H1 (cell line): ENCODE results near the gene CKS1B. TPM values are rescaled to one million over a fixed set of nuclear protein-coding genes. Genes with fewer than 3 reads are reported as not detected.

Experiments used
- CTCF ChIA-PET: fragments of 300-600 bp; sonication (Branson Sonifier 250); formaldehyde crosslinking; loops from one replicate; lab custom pipeline; 2021; ENCODE audit not compliant: partially characterized antibody; lab: Charles Lee
- POLR2A ChIA-PET: fragments of 300-600 bp; sonication (Branson Sonifier 250); formaldehyde crosslinking; loops from one replicate; lab custom pipeline; 2021; ENCODE audit warnings: inconsistent platforms; ENCODE audit not compliant: partially characterized antibody; lab: Charles Lee
- DNase-seq, 2 experiments: peaks; one replicate each; pipeline versions ENCODE4 v3.0.0 to v3.0.0-alpha.2; 2010 to 2022; ENCODE audit warnings: low spot score in 2 of 2, low read depth in 1 of 2, mixed read lengths in 1 of 2
- FAIRE-seq: peaks from 2 replicates; lab custom pipeline; 2011; peaks lifted over from hg19 to GRCh38; lab: Jason Lieb, UNC
- H2AFZ ChIP-seq: 2 replicates; pipeline ENCODE4 v1.8.1; 2012; ENCODE audit warnings: low read length, inconsistent platforms
- H2AK5ac ChIP-seq: 2 replicates; pipeline ENCODE4 v1.6.1; 2013; ENCODE audit warnings: low read depth, low read length
- H2BK120ac ChIP-seq: replicated peaks from 2 replicates; pipeline ENCODE3; 2013; ENCODE audit warnings: low read depth, low read length, inconsistent platforms
- H2BK12ac ChIP-seq: 2 replicates; pipeline ENCODE4 v1.6.1; 2013; ENCODE audit warnings: low read depth, low read length
- H2BK15ac ChIP-seq: 2 replicates; pipeline ENCODE4 v1.6.1; 2013; ENCODE audit warnings: low read length
- H2BK20ac ChIP-seq: 2 replicates; pipeline ENCODE4 v1.6.1; 2013; ENCODE audit warnings: low read length
- H2BK5ac ChIP-seq: 2 replicates; pipeline ENCODE4 v1.6.1; 2013; ENCODE audit warnings: low read depth, low read length
- H3K14ac ChIP-seq: 2 replicates; pipeline ENCODE4 v1.6.1; 2013; ENCODE audit warnings: inconsistent platforms; ENCODE audit not compliant: insufficient read length
- H3K18ac ChIP-seq: 2 replicates; pipeline ENCODE4 v1.6.1; 2013; ENCODE audit warnings: low read length; ENCODE audit errors: extremely low read depth
- H3K23ac ChIP-seq: 2 replicates; pipeline ENCODE4 v1.6.1; 2013; ENCODE audit warnings: inconsistent platforms; ENCODE audit not compliant: insufficient read length
- H3K23me2 ChIP-seq: 2 replicates; pipeline ENCODE4 v1.6.1; 2013; ENCODE audit warnings: low read depth, low read length
- H3K27ac ChIP-seq: 2 replicates; pipeline ENCODE4 v1.6.1; 2011; ENCODE audit warnings: low read depth, low read length, inconsistent platforms
- H3K27me3 ChIP-seq, 4 experiments: replicated peaks in 1 of 4; 1 replicate in 1 of 4; 2 replicates in 3 of 4; pipeline versions ENCODE4 v1.6.1 to v1.8.1; 2011 to 2013; ENCODE audit warnings: low read length in 3 of 4, mild to moderate bottlenecking in 3 of 4, inconsistent platforms in 2 of 4, mixed read lengths in 2 of 4, moderate library complexity in 1 of 4; ENCODE audit not compliant: control insufficient read depth in 3 of 4, insufficient read depth in 3 of 4; ENCODE audit errors: extremely low read depth in 1 of 4
- H3K36me3 ChIP-seq, 4 experiments: 2 replicates each; pipeline versions ENCODE4 v1.6.1 to v1.8.1; 2011 to 2013; ENCODE audit warnings: mild to moderate bottlenecking in 4 of 4, low read length in 3 of 4, moderate library complexity in 2 of 4, control low read depth in 1 of 4, inconsistent platforms in 1 of 4; ENCODE audit not compliant: insufficient read depth in 4 of 4, control insufficient read depth in 2 of 4
- H3K4ac ChIP-seq: replicated peaks from 2 replicates; pipeline ENCODE3; 2013; ENCODE audit warnings: low read length, low read depth, mixed read lengths, inconsistent platforms; ENCODE audit not compliant: insufficient read length
- H3K4me1 ChIP-seq, 4 experiments: replicated peaks in 1 of 4; 1 replicate in 1 of 4; 2 replicates in 3 of 4; pipeline versions ENCODE4 v1.6.1 to v1.8.1; 2011 to 2013; ENCODE audit warnings: low read length in 3 of 4, inconsistent platforms in 2 of 4, mixed read lengths in 1 of 4; ENCODE audit not compliant: insufficient read depth in 4 of 4, control insufficient read depth in 3 of 4
- H3K4me2 ChIP-seq, 2 experiments: 2 replicates each; pipeline versions ENCODE4 v1.6.1 to v1.8.1; 2011 to 2013; ENCODE audit warnings: low read depth in 2 of 2, low read length in 2 of 2, control low read depth in 1 of 2, inconsistent platforms in 1 of 2, mild to moderate bottlenecking in 1 of 2; ENCODE audit not compliant: insufficient read depth in 1 of 2
- H3K4me3 ChIP-seq, 4 experiments: fragments of 200-600, 300-600 bp in 1 of 4; sonication (generic), shearing (Covaris generic), sonication (Bioruptor Twin) in 1 of 4; 2 replicates each; pipeline versions ENCODE4 v1.5.1 to v1.8.1; 2011 to 2016; ENCODE audit warnings: low read length in 4 of 4, low read depth in 3 of 4, control low read depth in 2 of 4, inconsistent platforms in 2 of 4, mild to moderate bottlenecking in 2 of 4, mixed read lengths in 1 of 4, moderate library complexity in 1 of 4; ENCODE audit not compliant: insufficient read depth in 2 of 4; ENCODE audit errors: extremely low read depth in 1 of 4
- H3K56ac ChIP-seq: replicated peaks from 2 replicates; pipeline ENCODE3; 2013; ENCODE audit warnings: low read depth, mild to moderate bottlenecking, mixed read lengths, low read length, inconsistent platforms; ENCODE audit not compliant: insufficient read length
- H3K79me1 ChIP-seq: 2 replicates; pipeline ENCODE4 v1.6.1; 2013; ENCODE audit warnings: low read depth, low read length, control low read depth
- H3K79me2 ChIP-seq, 2 experiments: 2 replicates each; pipeline versions ENCODE4 v1.6.1 to v1.8.1; 2012 to 2013; ENCODE audit warnings: low read length in 2 of 2, mild to moderate bottlenecking in 2 of 2, inconsistent platforms in 1 of 2; ENCODE audit not compliant: insufficient read depth in 2 of 2, control insufficient read depth in 1 of 2
- H3K9ac ChIP-seq, 4 experiments: replicated peaks in 1 of 4; 1 replicate in 1 of 4; 2 replicates in 3 of 4; pipeline versions ENCODE4 v1.6.1 to v1.8.1; 2011 to 2013; ENCODE audit warnings: low read depth in 3 of 4, low read length in 3 of 4, control low read depth in 2 of 4, mild to moderate bottlenecking in 2 of 4, moderate library complexity in 2 of 4, inconsistent platforms in 1 of 4; ENCODE audit errors: extremely low read depth in 1 of 4
- H3K9me3 ChIP-seq, 2 experiments: 2 replicates each; pipeline versions ENCODE4 v1.6.1 to v1.8.1; 2012 to 2013; ENCODE audit warnings: mild to moderate bottlenecking in 2 of 2, moderate library complexity in 2 of 2, control low read depth in 1 of 2, inconsistent platforms in 1 of 2, low read depth in 1 of 2, low read length in 1 of 2, mixed read lengths in 1 of 2; ENCODE audit not compliant: insufficient read depth in 2 of 2
- H4K20me1 ChIP-seq, 2 experiments: replicated peaks in 1 of 2; 2 replicates each; pipeline versions ENCODE3 to v1.8.1; 2011 to 2013; ENCODE audit warnings: inconsistent platforms in 2 of 2, low read length in 2 of 2, mild to moderate bottlenecking in 1 of 2; ENCODE audit not compliant: insufficient read depth in 2 of 2, control insufficient read depth in 1 of 2
- H4K5ac ChIP-seq: 2 replicates; pipeline ENCODE4 v1.6.1; 2013; ENCODE audit warnings: low read length, low read depth, mixed read lengths, inconsistent platforms; ENCODE audit not compliant: insufficient read length
- H4K8ac ChIP-seq: 2 replicates; pipeline ENCODE4 v1.8.0; 2013; ENCODE audit warnings: mild to moderate bottlenecking, moderate library complexity, low read length, inconsistent platforms; ENCODE audit not compliant: insufficient read depth; ENCODE audit errors: extremely low read depth
- H4K91ac ChIP-seq: replicated peaks from 2 replicates; pipeline ENCODE3; 2013; ENCODE audit warnings: low read length, mixed read lengths, inconsistent platforms; ENCODE audit not compliant: insufficient read length
- BCL11A ChIP-seq, 2 experiments: IDR thresholded peaks; one replicate each; pipeline ENCODE4 v1.6.1; 2011; ENCODE audit warnings: low read depth in 2 of 2, low read length in 2 of 2, mild to moderate bottlenecking in 2 of 2
- POLR2A ChIP-seq, 2 experiments: IDR thresholded peaks; 1 replicate in 1 of 2; 2 replicates in 1 of 2; pipeline ENCODE4 v1.6.1; 2011; ENCODE audit warnings: low read depth in 2 of 2, low read length in 2 of 2, mild to moderate bottlenecking in 2 of 2; ENCODE audit errors: control extremely low read depth in 1 of 2
- SIN3A ChIP-seq, 2 experiments: IDR thresholded peaks in 1 of 2; conservative IDR thresholded peaks in 1 of 2; 2 replicates each; pipeline ENCODE4 v1.6.1; 2011 to 2012; ENCODE audit warnings: low read length in 2 of 2, improper control_type of control experiment in 1 of 2, low read depth in 1 of 2, mild to moderate bottlenecking in 1 of 2
- SIX5 ChIP-seq: IDR thresholded peaks from 2 replicates; pipeline ENCODE4 v1.6.1; 2011; ENCODE audit warnings: mild to moderate bottlenecking, low read depth, low read length
- TAF1 ChIP-seq: IDR thresholded peaks from 2 replicates; pipeline ENCODE4 v1.6.1; 2011; ENCODE audit warnings: mild to moderate bottlenecking, low read depth, low read length
- WGBS, 2 experiments: shearing (Covaris generic) in 1 of 2; methylation state at CpG; one replicate each; pipeline versions ENCODE4 v1.1.6 to v1.1.7; 2013 to 2015; ENCODE audit warnings: low lambda C conversion rate in 2 of 2, mixed read lengths in 2 of 2, inconsistent platforms in 1 of 2, low coverage in 1 of 2, missing lambda C conversion rate in 1 of 2; ENCODE audit not compliant: insufficient replicate concordance in 2 of 2, insufficient coverage in 1 of 2, insufficient read length in 1 of 2; ENCODE audit errors: extremely low coverage in 1 of 2, missing lambda C conversion rate in 1 of 2; 5-methylcytosine and 5-hydroxymethylcytosine counted together
- polyA plus RNA-seq, 7 experiments: library from polyadenylated mRNA; depleted of rRNA in 3 of 7; stranded (reverse) in 5 of 7; unstranded in 2 of 7; fragments of >200 nt in 5 of 7; fragments of 200-250 nt in 2 of 7; gene quantifications; 1 replicate in 5 of 7; 2 replicates in 1 of 7; 4 replicates in 1 of 7; pipeline versions ENCODE4 v1.2.1 to v1.2.3, GENCODE V29; 2011 to 2013; ENCODE audit warnings: missing spikeins in 2 of 7, mixed read lengths in 2 of 7
- total RNA-seq: library from RNA; stranded (reverse); fragmentation: NEBNext Ultra II Directional; extraction: Animal tissue kit (Norgen Biotek cat#: 25700); gene quantifications from 2 replicates; pipeline ENCODE4 v1.2.1, GENCODE V29; 2021

Gene CKS1B
- total and polyA plus RNA-seq, 2 of the 8 experiments (the other 6 are each of a cell fraction or from before 2014, with no cell fraction given), result 294 to 1,025 TPM

GRCh38 chr1:155006601-155007101 lies 32.2 kb downstream of the CKS1B start:
- no peak for DNase-seq
- WGBS, 2 experiments, result 90% methylated on average over 2 of the region's 2 CpGs; no CpG with 5 or more reads in 1 of the 2 experiments
- H3K9ac ChIP-seq, result no peak overlapping the region
- peaks cover 0 to 59% of the 10 kb centered on the region in 2 experiments; a peak in 3 of 4 replicates for H3K79me2 ChIP-seq
- no peak for FAIRE-seq
- no peak overlapping the region for H3K4me3 ChIP-seq
- no peak overlapping the region for H2AK5ac ChIP-seq
- no peak for TF ChIP-seq POLR2A (IDR thresholded peaks at IDR 0.05; ENCODE audit: control extremely low read depth in 1 of 2, low read depth in 2 of 2, low read length in 2 of 2)
- TF ChIP-seq BCL11A (IDR thresholded peaks at IDR 0.05; ENCODE audit: low read depth in 2 of 2, low read length in 2 of 2), result no peak
- TF ChIP-seq SIN3A (conservative IDR thresholded peaks at IDR 0.05 in 1 of 2, IDR thresholded peaks at IDR 0.05 in 1 of 2; ENCODE audit: low read depth in 1 of 2, low read length in 2 of 2), result no peak
- peak; percentile 93 for TF ChIP-seq SIX5
- TF ChIP-seq TAF1, result no peak
- no peak overlapping the region for H3K23ac ChIP-seq
- no peak overlapping the region for H3K56ac ChIP-seq
- H3K4ac ChIP-seq, result no peak overlapping the region
- peaks cover 5% of the 10 kb centered on the region; the same call in 1 of the 2 replicates for H3K23me2 ChIP-seq
- H3K36me3 ChIP-seq, result peaks cover 0 to 2% (median 0%) of the 10 kb centered on the region in 4 experiments; a peak in 2 of 8 replicates
- no peak overlapping the region for H3K18ac ChIP-seq
- H3K27ac ChIP-seq, result no peak overlapping the region
- ChIA-PET CTCF (interaction anchor here (0.5 to 18.6 kb wide), 10 partner anchors 9 to 130 kb away, joined by 3 to 354 read pairs (median 6); partner anchors contain the start of genes ADAM15, LENEP, PBXIP1 and ZBTB7B), POLR2A (interaction anchor here (0.6 to 9.3 kb wide), 7 partner anchors 9 to 1039 kb away, joined by 3 to 128 read pairs (median 3); partner anchors contain the start of genes ADAM15 and CREB3L4)
- peaks cover 0 to 17% of the 10 kb centered on the region in 2 experiments for H4K20me1 ChIP-seq
- H2BK12ac ChIP-seq, result no peak overlapping the region
- no peak overlapping the region for H2BK20ac ChIP-seq
- H2BK5ac ChIP-seq, result no peak overlapping the region
- H4K8ac ChIP-seq, result no peak overlapping the region
- H3K79me1 ChIP-seq, result peaks cover 17% of the 10 kb centered on the region
- H3K9me3 ChIP-seq, result no peaks in the 10 kb centered on the region
- no peak overlapping the region for H2BK120ac ChIP-seq
- peak overlapping the region; percentile 72; the same call in 1 of the 2 replicates for H2BK15ac ChIP-seq
- no peaks in the 10 kb centered on the region for H3K27me3 ChIP-seq
- H4K91ac ChIP-seq, result no peak overlapping the region
- no peak overlapping the region for H4K5ac ChIP-seq
- H3K4me1 ChIP-seq, result peaks cover 6 to 52% (median 30%) of the 10 kb centered on the region in 4 experiments
- H2AFZ ChIP-seq, result no peak overlapping the region
- no peak overlapping the region for H3K4me2 ChIP-seq
- no peak overlapping the region for H3K14ac ChIP-seq
